ENCODE results near the gene PLA2G12A.

PLA2G12A gene

DNA sequence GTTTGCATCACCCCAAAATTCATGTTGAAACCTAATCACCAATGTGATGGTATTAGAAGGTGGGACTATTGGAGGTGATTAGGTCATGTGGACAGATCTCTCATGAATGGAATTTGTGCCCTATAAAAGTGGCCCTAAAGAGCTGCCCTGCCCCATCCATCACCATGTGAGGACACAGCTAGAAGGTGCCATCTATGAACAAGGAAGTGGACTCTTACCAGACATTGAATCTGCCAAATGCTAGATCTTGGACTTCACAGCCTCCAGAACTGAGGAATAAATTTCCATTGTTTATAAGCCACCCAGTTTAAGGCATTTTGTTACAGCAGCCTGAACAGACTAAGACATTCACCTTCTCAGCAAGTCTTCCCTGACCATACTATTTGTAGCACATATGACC, 7.5 kb downstream of the PLA2G12A start:
- Histone ChIP-seq H3K27me3 (ENCODE audit: low read length) (no peaks in the 10 kb centered on the region), H4K20me1 (ENCODE audit: low read depth, low read length) (no peaks in the 10 kb centered on the region), H3K27ac (ENCODE audit: low read depth, low read length) (no peak overlapping the region), H3K9ac (ENCODE audit: low read length) (no peak overlapping the region), H2AFZ (ENCODE audit: low read depth, low read length, severe bottlenecking) (no peak overlapping the region), H3F3A (ENCODE audit: insufficient read depth) (no peaks in the 10 kb centered on the region; the same call in 1 of the 2 replicates), H3K4me2 (ENCODE audit: low read depth, low read length, poor library complexity, severe bottlenecking) (no peak overlapping the region), H3K4me3 (ENCODE audit: insufficient read depth, low read length, poor library complexity, severe bottlenecking) (no peak overlapping the region), H3K36me3 (ENCODE audit: low read length) (no peaks in the 10 kb centered on the region), H3K9me3 (ENCODE audit: insufficient read depth, low read length) (no peaks in the 10 kb centered on the region), H3K79me2 (ENCODE audit: insufficient read depth, low read length) (peaks cover 26% of the 10 kb centered on the region; the same call in 1 of the 2 replicates), H3K9me2 (replicated peaks; ENCODE audit: insufficient read depth, low read length) (no peaks in the 10 kb centered on the region)
- TF ChIP-seq EZH2phosphoT487 (conservative IDR thresholded peaks at IDR 0.05; ENCODE audit: low read length), result no peak
- TF ChIP-seq, protein P1, sequence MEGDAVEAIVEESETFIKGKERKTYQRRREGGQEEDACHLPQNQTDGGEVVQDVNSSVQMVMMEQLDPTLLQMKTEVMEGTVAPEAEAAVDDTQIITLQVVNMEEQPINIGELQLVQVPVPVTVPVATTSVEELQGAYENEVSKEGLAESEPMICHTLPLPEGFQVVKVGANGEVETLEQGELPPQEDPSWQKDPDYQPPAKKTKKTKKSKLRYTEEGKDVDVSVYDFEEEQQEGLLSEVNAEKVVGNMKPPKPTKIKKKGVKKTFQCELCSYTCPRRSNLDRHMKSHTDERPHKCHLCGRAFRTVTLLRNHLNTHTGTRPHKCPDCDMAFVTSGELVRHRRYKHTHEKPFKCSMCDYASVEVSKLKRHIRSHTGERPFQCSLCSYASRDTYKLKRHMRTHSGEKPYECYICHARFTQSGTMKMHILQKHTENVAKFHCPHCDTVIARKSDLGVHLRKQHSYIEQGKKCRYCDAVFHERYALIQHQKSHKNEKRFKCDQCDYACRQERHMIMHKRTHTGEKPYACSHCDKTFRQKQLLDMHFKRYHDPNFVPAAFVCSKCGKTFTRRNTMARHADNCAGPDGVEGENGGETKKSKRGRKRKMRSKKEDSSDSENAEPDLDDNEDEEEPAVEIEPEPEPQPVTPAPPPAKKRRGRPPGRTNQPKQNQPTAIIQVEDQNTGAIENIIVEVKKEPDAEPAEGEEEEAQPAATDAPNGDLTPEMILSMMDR (IDR thresholded peaks at IDR 0.05; ENCODE audit: insufficient read depth, low read length, poor library complexity, severe bottlenecking), result no peak

DNA sequence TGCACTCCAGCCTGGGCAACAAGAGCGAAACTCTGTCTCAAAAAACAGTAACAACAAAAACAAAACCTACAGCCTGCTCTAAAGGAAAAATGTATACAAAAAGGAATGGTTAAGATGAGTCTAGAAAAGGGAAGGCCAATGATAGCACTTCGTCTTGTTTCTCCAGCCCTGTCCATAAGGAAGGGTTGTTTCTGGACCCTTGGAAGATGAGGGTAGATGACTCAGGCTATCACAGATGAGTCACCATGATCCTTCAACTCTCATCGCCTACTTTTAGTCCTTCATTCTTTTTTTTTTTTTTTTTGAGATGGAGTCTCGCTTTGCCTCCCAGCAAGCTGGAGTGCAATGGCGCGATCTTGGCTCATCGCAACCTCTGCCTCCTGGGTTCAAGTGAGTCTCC, 8.8 kb downstream of the PLA2G12A start:
- peaks cover 26% of the 10 kb centered on the region; the same call in 1 of the 2 replicates for H3K79me2 ChIP-seq (ENCODE audit: insufficient read depth, low read length)
- no peaks in the 10 kb centered on the region for H4K20me1 ChIP-seq (ENCODE audit: low read depth, low read length)
- H3F3A ChIP-seq (ENCODE audit: insufficient read depth), result no peaks in the 10 kb centered on the region; the same call in 1 of the 2 replicates
- H3K36me3 ChIP-seq (ENCODE audit: low read length), result no peaks in the 10 kb centered on the region
- H3K27ac ChIP-seq (ENCODE audit: low read depth, low read length), result no peak overlapping the region
- TF ChIP-seq EZH2phosphoT487 (conservative IDR thresholded peaks at IDR 0.05; ENCODE audit: low read length), result no peak
- TF ChIP-seq, protein P1 (IDR thresholded peaks at IDR 0.05; ENCODE audit: insufficient read depth, low read length, poor library complexity, severe bottlenecking), result no peak
- H3K9ac ChIP-seq (ENCODE audit: low read length), result no peak overlapping the region
- H3K9me3 ChIP-seq (ENCODE audit: insufficient read depth, low read length), result no peaks in the 10 kb centered on the region
- no peak overlapping the region for H2AFZ ChIP-seq (ENCODE audit: low read depth, low read length, severe bottlenecking)
- H3K4me3 ChIP-seq (ENCODE audit: insufficient read depth, low read length, poor library complexity, severe bottlenecking), result no peak overlapping the region
- H3K4me2 ChIP-seq (ENCODE audit: low read depth, low read length, poor library complexity, severe bottlenecking), result no peak overlapping the region
- H3K27me3 ChIP-seq (ENCODE audit: low read length), result no peaks in the 10 kb centered on the region
- no peaks in the 10 kb centered on the region for H3K9me2 ChIP-seq (replicated peaks; ENCODE audit: insufficient read depth, low read length)

DNA sequence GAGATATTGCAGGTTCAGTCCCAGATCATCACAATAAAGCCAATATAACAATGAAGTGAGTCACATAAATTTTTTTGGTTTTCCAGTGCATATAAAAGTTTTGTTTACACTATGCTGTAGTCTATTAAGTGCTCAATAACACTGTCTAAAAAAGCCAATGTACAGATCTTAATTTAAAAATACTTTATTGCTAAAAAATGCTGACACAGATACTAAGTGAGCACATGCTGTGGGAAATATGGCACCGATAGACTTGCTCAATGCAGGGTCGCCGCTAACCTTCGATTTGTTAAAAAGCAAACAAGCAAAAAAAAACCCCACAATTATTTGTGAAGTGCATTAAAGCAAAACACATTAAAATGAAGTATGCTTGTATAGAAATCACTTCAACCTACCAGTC, 10.3 kb downstream of the PLA2G12A start:
- Histone ChIP-seq H3K27me3 (ENCODE audit: low read length) (no peaks in the 10 kb centered on the region), H3K27ac (ENCODE audit: low read depth, low read length) (no peak overlapping the region), H3K9ac (ENCODE audit: low read length) (no peak overlapping the region), H2AFZ (ENCODE audit: low read depth, low read length, severe bottlenecking) (no peak overlapping the region), H3K4me3 (ENCODE audit: insufficient read depth, low read length, poor library complexity, severe bottlenecking) (no peak overlapping the region), H3K9me2 (replicated peaks; ENCODE audit: insufficient read depth, low read length) (no peaks in the 10 kb centered on the region), H3K4me2 (ENCODE audit: low read depth, low read length, poor library complexity, severe bottlenecking) (no peak overlapping the region), H3K36me3 (ENCODE audit: low read length) (no peaks in the 10 kb centered on the region), H3K79me2 (ENCODE audit: insufficient read depth, low read length) (peaks cover 21% of the 10 kb centered on the region; the same call in 1 of the 2 replicates), H3K9me3 (ENCODE audit: insufficient read depth, low read length) (no peaks in the 10 kb centered on the region), H3F3A (ENCODE audit: insufficient read depth) (no peaks in the 10 kb centered on the region; the same call in 1 of the 2 replicates), H4K20me1 (ENCODE audit: low read depth, low read length) (no peaks in the 10 kb centered on the region)
- TF ChIP-seq, protein P1 (IDR thresholded peaks at IDR 0.05; ENCODE audit: insufficient read depth, low read length, poor library complexity, severe bottlenecking), result no peak
- TF ChIP-seq EZH2phosphoT487 (conservative IDR thresholded peaks at IDR 0.05; ENCODE audit: low read length), result no peak

Measured in SU-DHL-6 (cell line).